Measurements from ENCODE around the gene TFF2.

TFF2 gene

DNA sequence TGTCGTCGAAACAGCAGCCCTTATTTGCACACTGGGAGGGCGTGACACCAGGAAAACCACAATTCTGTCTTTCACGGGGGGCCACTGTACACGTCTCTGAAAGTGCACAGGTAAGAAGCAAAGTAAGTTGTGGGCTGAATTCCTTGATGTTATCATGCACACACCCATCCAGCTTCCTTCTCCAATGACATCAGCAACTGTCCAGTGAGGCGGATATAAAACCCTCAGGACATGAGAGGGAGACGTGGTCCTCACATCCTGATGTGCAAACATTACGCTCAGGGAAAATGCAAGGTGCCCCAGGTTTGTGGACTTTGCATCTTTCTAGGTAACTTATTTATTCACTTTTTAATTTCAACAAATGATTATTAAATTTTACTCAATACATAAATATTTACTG is 12.5 kb upstream of the TFF2 start:
- TF ChIP-seq, protein P1, sequence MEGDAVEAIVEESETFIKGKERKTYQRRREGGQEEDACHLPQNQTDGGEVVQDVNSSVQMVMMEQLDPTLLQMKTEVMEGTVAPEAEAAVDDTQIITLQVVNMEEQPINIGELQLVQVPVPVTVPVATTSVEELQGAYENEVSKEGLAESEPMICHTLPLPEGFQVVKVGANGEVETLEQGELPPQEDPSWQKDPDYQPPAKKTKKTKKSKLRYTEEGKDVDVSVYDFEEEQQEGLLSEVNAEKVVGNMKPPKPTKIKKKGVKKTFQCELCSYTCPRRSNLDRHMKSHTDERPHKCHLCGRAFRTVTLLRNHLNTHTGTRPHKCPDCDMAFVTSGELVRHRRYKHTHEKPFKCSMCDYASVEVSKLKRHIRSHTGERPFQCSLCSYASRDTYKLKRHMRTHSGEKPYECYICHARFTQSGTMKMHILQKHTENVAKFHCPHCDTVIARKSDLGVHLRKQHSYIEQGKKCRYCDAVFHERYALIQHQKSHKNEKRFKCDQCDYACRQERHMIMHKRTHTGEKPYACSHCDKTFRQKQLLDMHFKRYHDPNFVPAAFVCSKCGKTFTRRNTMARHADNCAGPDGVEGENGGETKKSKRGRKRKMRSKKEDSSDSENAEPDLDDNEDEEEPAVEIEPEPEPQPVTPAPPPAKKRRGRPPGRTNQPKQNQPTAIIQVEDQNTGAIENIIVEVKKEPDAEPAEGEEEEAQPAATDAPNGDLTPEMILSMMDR (IDR thresholded peaks at IDR 0.05; ENCODE audit: low read length): no peak
- TF ChIP-seq EZH2 (IDR thresholded peaks at IDR 0.05; ENCODE audit: borderline replicate concordance, low read length): no peak
- no peaks in the 10 kb centered on the region for H3K9me2 ChIP-seq (ENCODE audit: low read depth, low read length)
- H3F3A ChIP-seq (ENCODE audit: insufficient read depth, low read length): no peaks in the 10 kb centered on the region
- no peaks in the 10 kb centered on the region for H3K79me2 ChIP-seq (ENCODE audit: insufficient read depth, low read length)
- H4K20me1 ChIP-seq (ENCODE audit: insufficient read depth, low read length): no peaks in the 10 kb centered on the region
- H3K36me3 ChIP-seq (ENCODE audit: insufficient read depth, low read length): no peaks in the 10 kb centered on the region
- H2AFZ ChIP-seq (ENCODE audit: low read length): no peak overlapping the region
- H3K4me1 ChIP-seq (ENCODE audit: insufficient read depth, low read length, severe bottlenecking): no peaks in the 10 kb centered on the region
- no peak overlapping the region for H3K4me3 ChIP-seq (ENCODE audit: low read depth, low read length, poor library complexity, severe bottlenecking)
- peaks cover 17% of the 10 kb centered on the region; the same call in 1 of the 2 replicates for H3K27me3 ChIP-seq (ENCODE audit: insufficient read depth, low read length)
- no peak overlapping the region for H3K9ac ChIP-seq (ENCODE audit: low read length)
- no peak overlapping the region for H3K4me2 ChIP-seq (ENCODE audit: low read length)
- H3K27ac ChIP-seq (ENCODE audit: low read depth, low read length, poor library complexity, severe bottlenecking): no peak overlapping the region
- H3K9me3 ChIP-seq (ENCODE audit: low read length): no peaks in the 10 kb centered on the region

DNA sequence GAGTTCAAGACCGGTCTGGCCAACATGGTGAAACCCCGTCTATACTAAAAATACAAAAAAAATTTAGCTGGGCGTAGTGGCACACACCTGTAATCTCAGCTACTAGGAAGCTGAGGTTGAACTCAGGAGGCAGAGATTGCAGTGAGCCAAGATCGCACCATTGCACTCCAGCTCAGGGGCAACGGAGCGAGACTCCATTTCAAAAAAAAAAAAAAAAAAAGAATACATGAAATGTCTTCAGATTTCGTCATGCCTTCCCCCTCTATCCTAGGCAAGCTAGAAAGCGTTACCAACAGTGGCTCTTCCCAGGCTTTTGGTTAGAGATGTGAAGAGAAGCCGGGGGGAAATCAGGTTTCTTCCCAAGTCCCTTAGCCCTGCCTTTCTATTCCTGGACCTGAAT is 11.9 kb upstream of the TFF2 start:
- H3K27me3 ChIP-seq (ENCODE audit: insufficient read depth, low read length): peaks cover 16% of the 10 kb centered on the region; the same call in 1 of the 2 replicates
- H3K4me2 ChIP-seq (ENCODE audit: low read length): no peak overlapping the region
- H4K20me1 ChIP-seq (ENCODE audit: insufficient read depth, low read length): no peaks in the 10 kb centered on the region
- no peaks in the 10 kb centered on the region for H3K36me3 ChIP-seq (ENCODE audit: insufficient read depth, low read length)
- TF ChIP-seq EZH2 (IDR thresholded peaks at IDR 0.05; ENCODE audit: borderline replicate concordance, low read length): no peak
- TF ChIP-seq, protein P1 (IDR thresholded peaks at IDR 0.05; ENCODE audit: low read length): no peak
- H3K4me3 ChIP-seq (ENCODE audit: low read depth, low read length, poor library complexity, severe bottlenecking): no peak overlapping the region
- no peaks in the 10 kb centered on the region for H3K9me3 ChIP-seq (ENCODE audit: low read length)
- no peak overlapping the region for H2AFZ ChIP-seq (ENCODE audit: low read length)
- H3K9me2 ChIP-seq (ENCODE audit: low read depth, low read length): no peaks in the 10 kb centered on the region
- no peak overlapping the region for H3K9ac ChIP-seq (ENCODE audit: low read length)
- H3K79me2 ChIP-seq (ENCODE audit: insufficient read depth, low read length): no peaks in the 10 kb centered on the region
- no peaks in the 10 kb centered on the region for H3K4me1 ChIP-seq (ENCODE audit: insufficient read depth, low read length, severe bottlenecking)
- no peak overlapping the region for H3K27ac ChIP-seq (ENCODE audit: low read depth, low read length, poor library complexity, severe bottlenecking)
- no peaks in the 10 kb centered on the region for H3F3A ChIP-seq (ENCODE audit: insufficient read depth, low read length)

DNA sequence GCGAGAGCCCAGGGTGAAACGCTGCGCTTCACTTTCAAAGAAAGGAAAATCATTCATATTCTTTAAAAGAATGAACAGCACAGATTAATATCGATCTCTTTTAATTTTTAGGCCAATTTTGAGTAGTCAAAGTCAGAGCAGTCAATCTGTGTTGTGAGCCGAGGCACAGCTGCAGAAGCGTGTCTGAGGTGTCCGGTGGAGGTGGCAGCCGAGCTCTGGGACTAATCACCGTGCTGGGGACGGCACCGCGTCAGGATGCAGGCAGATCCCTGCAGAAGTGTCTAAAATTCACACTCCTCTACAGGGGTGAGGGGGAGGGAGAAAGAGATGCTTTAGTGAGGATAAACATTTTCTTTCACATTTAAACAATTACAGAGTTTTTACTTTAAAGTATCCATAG is 11.4 kb upstream of the TFF2 start:
- no peak overlapping the region for H3K4me2 ChIP-seq (ENCODE audit: low read length)
- H3F3A ChIP-seq (ENCODE audit: insufficient read depth, low read length): no peaks in the 10 kb centered on the region
- no peak overlapping the region for H3K27ac ChIP-seq (ENCODE audit: low read depth, low read length, poor library complexity, severe bottlenecking)
- H3K9me2 ChIP-seq (ENCODE audit: low read depth, low read length): no peaks in the 10 kb centered on the region
- no peak for TF ChIP-seq EZH2 (IDR thresholded peaks at IDR 0.05; ENCODE audit: borderline replicate concordance, low read length)
- TF ChIP-seq, protein P1 (IDR thresholded peaks at IDR 0.05; ENCODE audit: low read length): no peak
- H2AFZ ChIP-seq (ENCODE audit: low read length): no peak overlapping the region
- H3K4me1 ChIP-seq (ENCODE audit: insufficient read depth, low read length, severe bottlenecking): no peaks in the 10 kb centered on the region
- H3K9ac ChIP-seq (ENCODE audit: low read length): no peak overlapping the region
- no peaks in the 10 kb centered on the region for H3K9me3 ChIP-seq (ENCODE audit: low read length)
- H3K79me2 ChIP-seq (ENCODE audit: insufficient read depth, low read length): no peaks in the 10 kb centered on the region
- H3K4me3 ChIP-seq (ENCODE audit: low read depth, low read length, poor library complexity, severe bottlenecking): no peak overlapping the region
- H3K36me3 ChIP-seq (ENCODE audit: insufficient read depth, low read length): no peaks in the 10 kb centered on the region
- peaks cover 13% of the 10 kb centered on the region; the same call in 1 of the 2 replicates for H3K27me3 ChIP-seq (ENCODE audit: insufficient read depth, low read length)
- no peaks in the 10 kb centered on the region for H4K20me1 ChIP-seq (ENCODE audit: insufficient read depth, low read length)

All from OCI-LY1 (cell line).